ENCODE data around the gene ZNF335.

The ZNF335 gene

DNA sequence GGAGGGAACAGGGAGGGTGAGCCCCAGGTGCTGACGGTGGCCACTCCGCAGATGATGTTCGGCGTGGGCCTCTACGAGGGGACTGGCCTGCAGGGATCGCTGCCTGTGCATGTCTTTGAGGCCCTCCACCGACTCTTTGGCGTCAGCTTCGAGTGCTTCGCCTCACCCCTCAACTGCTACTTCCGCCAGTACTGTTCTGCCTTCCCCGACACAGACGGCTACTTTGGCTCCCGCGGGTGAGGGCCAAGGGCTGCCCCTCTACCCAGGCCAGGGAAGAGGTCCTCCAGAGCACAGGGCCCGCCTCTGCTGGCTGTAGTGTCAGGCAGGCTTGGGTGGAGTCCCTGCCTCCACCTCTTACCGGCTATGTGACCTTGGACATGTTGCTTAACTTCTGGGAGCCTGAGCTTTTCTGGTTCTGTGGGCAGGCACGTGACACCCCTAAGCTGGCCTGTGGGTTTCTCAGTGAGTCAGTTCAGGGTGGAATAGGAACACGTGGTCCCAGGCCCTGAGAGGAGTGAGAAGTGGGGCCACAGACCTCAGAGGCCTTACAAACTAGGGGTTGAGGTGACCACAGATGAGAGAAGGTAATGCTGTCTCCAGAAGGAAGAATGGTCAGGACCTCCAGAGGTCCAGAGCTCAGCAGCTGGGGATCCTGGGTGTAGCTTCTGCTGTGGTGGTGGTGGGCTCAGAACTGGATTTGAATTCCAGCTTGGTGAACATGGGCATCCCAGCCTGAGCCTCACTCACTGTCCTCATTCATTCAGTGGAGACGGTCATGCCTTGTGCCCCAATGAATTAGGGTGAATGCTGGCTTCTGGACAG lies 25.6 kb downstream of the ZNF335 start:
- Histone ChIP-seq H3K14ac (ENCODE audit: low read length in 2 of 2) (no peak overlapping the region), H3K27me3 (ENCODE audit: control insufficient read depth in 1 of 2, insufficient read depth in 1 of 2, low read length in 2 of 2) (no peaks in the 10 kb centered on the region), H3K27ac (ENCODE audit: low read length, poor library complexity, severe bottlenecking) (peak overlapping the region; percentile 52), H3K9ac (ENCODE audit: low read length) (peak overlapping the region; percentile 13), H3K9me3 (ENCODE audit: control insufficient read depth, low read length) (no peaks in the 10 kb centered on the region), H2BK120ac (ENCODE audit: low read depth, low read length) (no peak overlapping the region), H3K36me3 (ENCODE audit: control insufficient read depth in 1 of 2, insufficient read depth in 2 of 2, low read depth in 1 of 2, low read length in 2 of 2) (peaks cover 86% of the 10 kb centered on the region in 2 experiments), H3K4ac (ENCODE audit: low read depth in 1 of 2, low read length in 2 of 2) (no peak overlapping the region), H2BK5ac (ENCODE audit: low read depth, low read length, poor library complexity, severe bottlenecking) (no peak overlapping the region), H4K91ac (ENCODE audit: low read length) (no peak overlapping the region), H3K4me3 (ENCODE audit: insufficient read depth in 1 of 2, low read depth in 1 of 2, low read length in 2 of 2) (no peak overlapping the region), H4K8ac (ENCODE audit: low read length) (no peak overlapping the region), H2AFZ (ENCODE audit: low read depth, low read length) (no peak overlapping the region), H3K79me1 (replicated peaks; ENCODE audit: low read length, poor library complexity, severe bottlenecking) (peaks cover 10% of the 10 kb centered on the region), H3K23ac (ENCODE audit: low read length in 2 of 2) (no peak overlapping the region), H2BK15ac (ENCODE audit: low read depth, poor library complexity, severe bottlenecking) (no peak overlapping the region), H3K4me1 (ENCODE audit: control insufficient read depth, insufficient read depth, low read depth, low read length) (peaks cover 23% of the 10 kb centered on the region), H2BK12ac (ENCODE audit: low read length in 2 of 2) (no peak overlapping the region), H2AK5ac (ENCODE audit: low read length, severe bottlenecking) (peak overlapping the region; percentile 33), H3K18ac (ENCODE audit: low read depth in 1 of 2, low read length in 2 of 2) (peak overlapping the region in 1 of 2 experiments; percentile 42), H3K4me2 (ENCODE audit: low read length, poor library complexity, severe bottlenecking) (no peak overlapping the region)
- WGBS: 96% methylated on average over 20 of the region's 20 CpGs
- DNase-seq: peak; percentile 66

- H3K27me3 ChIP-seq (ENCODE audit: control insufficient read depth in 1 of 2, insufficient read depth in 1 of 2, low read length in 2 of 2): no peaks in the 10 kb centered on the region
- H2BK5ac ChIP-seq (ENCODE audit: low read depth, low read length, poor library complexity, severe bottlenecking): no peak overlapping the region
- peaks cover 13% of the 10 kb centered on the region for H3K79me1 ChIP-seq (replicated peaks; ENCODE audit: low read length, poor library complexity, severe bottlenecking)
- H3K9me3 ChIP-seq (ENCODE audit: control insufficient read depth, low read length): no peaks in the 10 kb centered on the region
- peaks cover 88% of the 10 kb centered on the region in 2 experiments for H3K36me3 ChIP-seq (ENCODE audit: control insufficient read depth in 1 of 2, insufficient read depth in 2 of 2, low read depth in 1 of 2, low read length in 2 of 2)
- peak overlapping the region; percentile 13 for H3K9ac ChIP-seq (ENCODE audit: low read length)
- H3K14ac ChIP-seq (ENCODE audit: low read length in 2 of 2): no peak overlapping the region
- no peak overlapping the region for H4K8ac ChIP-seq (ENCODE audit: low read length)
- H2BK12ac ChIP-seq (ENCODE audit: low read length in 2 of 2): no peak overlapping the region
- H3K18ac ChIP-seq (ENCODE audit: low read depth in 1 of 2, low read length in 2 of 2): peak overlapping the region in 1 of 2 experiments; percentile 42
- peak overlapping the region; percentile 62 for H3K27ac ChIP-seq (ENCODE audit: low read length, poor library complexity, severe bottlenecking)
- no peak overlapping the region for H3K4ac ChIP-seq (ENCODE audit: low read depth in 1 of 2, low read length in 2 of 2)
- H2BK15ac ChIP-seq (ENCODE audit: low read depth, poor library complexity, severe bottlenecking): no peak overlapping the region
- no peak overlapping the region for H3K4me3 ChIP-seq (ENCODE audit: insufficient read depth in 1 of 2, low read depth in 1 of 2, low read length in 2 of 2)
- H4K91ac ChIP-seq (ENCODE audit: low read length): peak overlapping the region; percentile 21
- H2BK120ac ChIP-seq (ENCODE audit: low read depth, low read length): no peak overlapping the region
- no peak overlapping the region for H2AFZ ChIP-seq (ENCODE audit: low read depth, low read length)
- no peak overlapping the region for H3K4me2 ChIP-seq (ENCODE audit: low read length, poor library complexity, severe bottlenecking)
- peaks cover 23% of the 10 kb centered on the region for H3K4me1 ChIP-seq (ENCODE audit: control insufficient read depth, insufficient read depth, low read depth, low read length)
- H3K23ac ChIP-seq (ENCODE audit: low read length in 2 of 2): no peak overlapping the region
- H2AK5ac ChIP-seq (ENCODE audit: low read length, severe bottlenecking): peak overlapping the region; percentile 33
- peak; percentile 33 for DNase-seq
- 90% methylated on average over 13 of the region's 13 CpGs for WGBS
Observed at GRCh38 chr20:45945678-45946148, 26.3 kb downstream of the ZNF335 start.

DNA sequence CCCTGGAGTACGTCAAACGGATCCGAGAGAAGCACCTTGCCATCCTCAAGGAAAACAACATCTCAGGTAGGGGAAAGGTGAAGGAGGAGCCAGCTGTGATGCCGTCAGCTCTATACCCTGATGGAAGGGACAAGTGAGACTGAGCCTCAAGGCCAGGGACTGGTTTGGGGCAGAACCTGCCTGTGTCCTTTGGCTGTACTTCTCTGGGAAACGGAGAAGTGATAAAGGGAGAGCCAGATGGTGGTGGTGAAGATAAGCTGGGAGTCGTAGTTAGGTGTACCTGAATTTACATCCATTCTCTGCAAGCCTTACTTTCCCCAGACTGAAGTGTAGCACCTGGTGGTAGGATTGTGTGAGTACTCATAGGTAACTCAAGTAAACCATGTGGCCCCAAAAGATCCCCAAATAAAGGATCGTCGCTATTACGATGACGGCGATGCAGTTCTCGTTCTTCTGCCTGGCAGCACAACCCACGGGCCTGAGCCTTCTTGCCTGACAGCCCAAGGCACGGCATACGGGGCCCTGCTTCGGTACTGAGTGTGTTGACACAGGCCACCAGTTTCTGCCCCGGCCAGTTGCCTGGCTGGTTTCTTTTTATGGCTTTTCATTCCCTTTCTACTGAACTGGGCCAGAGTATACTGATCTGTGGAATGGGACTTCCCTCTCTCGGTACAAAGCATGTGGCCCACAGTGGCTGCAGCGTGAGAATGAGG lies 26.9 kb downstream of the ZNF335 start:
- Histone ChIP-seq H3K14ac (ENCODE audit: low read length in 2 of 2) (no peak overlapping the region), H3K27me3 (ENCODE audit: control insufficient read depth in 1 of 2, insufficient read depth in 1 of 2, low read length in 2 of 2) (no peaks in the 10 kb centered on the region), H2AK5ac (ENCODE audit: low read length, severe bottlenecking) (peak overlapping the region; percentile 33), H3K23ac (ENCODE audit: low read length in 2 of 2) (no peak overlapping the region), H3K36me3 (ENCODE audit: control insufficient read depth in 1 of 2, insufficient read depth in 2 of 2, low read depth in 1 of 2, low read length in 2 of 2) (peaks cover 88% of the 10 kb centered on the region in 2 experiments), H3K4me2 (ENCODE audit: low read length, poor library complexity, severe bottlenecking) (no peak overlapping the region), H2BK5ac (ENCODE audit: low read depth, low read length, poor library complexity, severe bottlenecking) (no peak overlapping the region), H2BK15ac (ENCODE audit: low read depth, poor library complexity, severe bottlenecking) (no peak overlapping the region), H2AFZ (ENCODE audit: low read depth, low read length) (no peak overlapping the region), H2BK120ac (ENCODE audit: low read depth, low read length) (no peak overlapping the region), H4K8ac (ENCODE audit: low read length) (no peak overlapping the region), H3K9ac (ENCODE audit: low read length) (peak overlapping the region; percentile 30), H3K4me3 (ENCODE audit: insufficient read depth in 1 of 2, low read depth in 1 of 2, low read length in 2 of 2) (no peak overlapping the region), H3K18ac (ENCODE audit: low read depth in 1 of 2, low read length in 2 of 2) (no peak overlapping the region), H3K79me1 (replicated peaks; ENCODE audit: low read length, poor library complexity, severe bottlenecking) (peaks cover 9% of the 10 kb centered on the region), H3K27ac (ENCODE audit: low read length, poor library complexity, severe bottlenecking) (peak overlapping the region; percentile 62), H3K4me1 (ENCODE audit: control insufficient read depth, insufficient read depth, low read depth, low read length) (peaks cover 20% of the 10 kb centered on the region), H4K91ac (ENCODE audit: low read length) (no peak overlapping the region), H3K9me3 (ENCODE audit: control insufficient read depth, low read length) (no peaks in the 10 kb centered on the region), H3K4ac (ENCODE audit: low read depth in 1 of 2, low read length in 2 of 2) (no peak overlapping the region), H2BK12ac (ENCODE audit: low read length in 2 of 2) (no peak overlapping the region)
- DNase-seq: no peak
- 97% methylated on average over 19 of the region's 19 CpGs for WGBS
